HG03354 (cell line): Measurements from ENCODE around the gene FREM1.

Experiments used
- ATAC-seq: cut with Tn5 transposase; IDR thresholded peaks from one replicate; pipeline ENCODE4 v1.9.1; 2021; ENCODE audit warnings: mild to moderate bottlenecking; ENCODE audit not compliant: unreplicated experiment, poor library complexity, severe bottlenecking

FREM1 gene

GRCh38 chr9:14911046-14911445, 818 bp upstream of the FREM1 start:
- no peak for ATAC-seq

- no peak for ATAC-seq
These were observed 647 bp downstream of the FREM1 start for GRCh38 chr9:14909601-14909960.

DNA sequence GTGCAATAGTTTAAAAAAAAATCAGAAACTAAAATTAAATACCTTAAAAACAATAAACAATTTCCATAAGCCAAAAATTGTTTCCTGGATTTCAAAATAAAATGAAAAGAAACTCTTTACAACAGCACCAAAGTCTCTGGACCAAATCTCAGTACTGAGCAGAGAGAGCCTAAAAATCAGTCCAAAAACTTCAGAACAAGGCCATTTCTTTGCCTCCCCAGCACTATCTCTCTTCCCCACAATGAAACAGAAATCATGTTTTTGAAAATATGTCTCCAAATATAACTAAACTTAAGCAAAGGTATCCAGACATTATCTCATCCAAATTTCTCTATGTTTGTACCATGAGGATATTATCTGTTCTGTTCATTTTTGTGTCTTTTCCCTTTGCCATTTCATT, 1.0 kb downstream of the FREM1 start:
- no peak for ATAC-seq

GRCh38 chr9:14908295-14909180, 1.7 kb downstream of the FREM1 start:
- peak; percentile 55 for ATAC-seq

DNA sequence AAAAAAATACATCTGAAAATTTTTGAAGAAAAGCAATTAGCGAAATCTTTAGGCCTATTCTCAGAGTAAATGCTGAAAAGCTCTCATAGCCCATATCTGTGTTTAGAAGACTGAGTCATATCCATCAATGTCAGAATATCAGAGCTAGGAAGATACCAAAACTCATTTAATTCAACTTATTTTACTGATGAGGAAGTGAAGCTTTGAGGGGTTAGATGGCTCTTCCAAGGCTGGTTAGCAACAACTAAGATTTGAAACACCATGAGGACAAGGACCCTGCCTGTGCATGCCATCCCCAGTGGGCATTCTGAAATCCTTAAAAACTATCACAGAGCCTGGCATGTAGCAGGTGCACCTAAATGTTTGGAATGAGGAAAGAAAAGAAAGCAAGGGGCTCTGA, 2.5 kb downstream of the FREM1 start:
- ATAC-seq, result no peak

DNA sequence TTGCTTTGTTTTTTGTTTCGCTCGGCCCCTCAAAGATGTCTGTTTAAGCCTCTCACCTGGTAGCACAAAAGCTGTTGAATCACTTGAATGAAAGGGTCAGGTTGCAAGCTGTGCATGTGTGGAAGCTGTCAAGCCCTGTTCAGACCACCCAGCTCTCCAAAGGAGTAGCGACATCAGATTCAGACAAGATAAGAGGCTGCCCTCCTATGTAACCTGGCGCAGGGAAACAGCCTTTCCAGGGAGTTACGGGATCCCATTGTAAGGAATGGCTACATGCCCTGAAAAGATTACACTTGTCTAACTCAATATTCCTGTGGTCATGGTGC, 2.9 kb downstream of the FREM1 start:
- ATAC-seq, result no peak

- no peak for ATAC-seq
These were observed 3.4 kb downstream of the FREM1 start for GRCh38 chr9:14906644-14907359.

- ATAC-seq, result no peak
These were observed 4.2 kb downstream of the FREM1 start for GRCh38 chr9:14906000-14906399.

DNA sequence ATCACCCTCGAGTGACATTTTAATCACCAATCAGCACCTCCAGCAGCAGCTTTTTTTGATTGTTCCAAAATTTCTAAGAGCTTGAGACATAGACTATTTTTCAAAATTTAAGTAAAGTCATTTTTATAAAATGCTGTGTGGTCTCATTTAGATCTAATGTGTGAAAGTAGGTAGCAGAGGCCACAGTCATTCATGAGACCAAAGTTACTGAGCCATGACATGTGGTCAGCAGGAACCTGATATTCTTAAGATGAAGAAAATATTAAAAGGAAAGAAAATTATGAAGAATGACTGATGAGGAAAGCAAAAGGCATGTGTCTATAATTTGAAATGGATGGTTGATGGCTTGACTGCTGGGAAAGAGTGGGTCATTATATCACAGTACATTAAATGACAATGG, 7.2 kb downstream of the FREM1 start:
- no peak for ATAC-seq

- no peak for ATAC-seq
These were observed 7.7 kb downstream of the FREM1 start for GRCh38 chr9:14902561-14902960.

DNA sequence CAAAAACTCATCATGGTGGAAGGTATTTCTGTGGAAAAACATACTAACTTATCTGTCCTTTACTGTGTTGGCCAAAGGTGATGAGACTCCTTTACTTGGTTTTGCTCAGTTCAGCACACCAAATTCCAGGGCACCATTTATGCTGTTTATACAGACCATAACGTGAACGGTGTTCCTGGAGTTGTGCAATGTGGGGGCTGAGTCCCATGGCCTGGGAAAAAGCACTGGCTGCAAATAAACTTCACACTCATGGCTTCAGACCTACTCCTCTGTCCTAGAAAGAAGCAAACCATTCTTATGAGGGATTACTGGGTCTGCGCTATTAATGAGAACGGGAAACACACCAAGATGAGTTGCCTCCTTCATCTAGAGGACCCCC, 10.4 kb downstream of the FREM1 start:
- ATAC-seq, result no peak

- no peak for ATAC-seq
These were observed 11.0 kb downstream of the FREM1 start for GRCh38 chr9:14899042-14899814.

DNA sequence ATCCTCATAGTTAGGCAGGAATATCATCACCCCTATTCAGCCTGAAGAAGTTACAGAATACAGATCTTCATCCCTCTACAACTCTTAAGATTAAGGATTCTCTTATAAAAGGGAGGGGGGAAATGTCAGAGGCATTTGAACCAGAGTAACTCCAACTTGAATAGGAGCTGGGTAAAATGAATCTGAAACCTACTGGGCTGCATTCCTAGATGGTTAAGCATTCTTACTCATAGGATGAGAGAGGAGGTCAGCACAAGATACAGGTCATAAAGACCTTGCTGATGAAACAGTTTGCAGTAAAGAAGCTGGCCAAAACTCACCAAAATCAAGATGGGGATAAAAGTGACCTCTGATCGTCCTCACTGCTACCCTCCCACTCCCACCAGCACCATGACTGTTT, 14.4 kb downstream of the FREM1 start:
- ATAC-seq, result no peak

DNA sequence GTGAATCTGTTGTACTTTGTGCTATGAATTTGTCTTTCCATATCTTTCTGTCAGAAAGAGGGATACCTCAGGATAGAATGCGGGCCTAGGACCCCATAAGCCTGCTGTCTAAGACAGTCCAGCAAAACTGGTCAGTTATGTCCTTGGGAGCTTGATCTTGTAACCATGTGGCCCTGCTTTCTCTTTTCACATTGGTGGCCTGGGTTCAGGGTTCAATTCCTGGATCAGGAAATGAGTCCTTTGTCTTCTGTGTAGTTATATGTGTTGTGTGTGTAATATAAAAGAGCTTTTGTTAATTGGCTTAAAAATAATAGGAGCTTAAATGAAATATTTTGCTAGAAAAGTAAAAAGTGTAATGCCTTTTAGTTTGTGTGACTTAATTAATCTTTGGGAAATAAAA, 16.9 kb downstream of the FREM1 start:
- ATAC-seq, result no peak

GRCh38 chr9:14891332-14891731, 18.9 kb downstream of the FREM1 start:
- ATAC-seq, result no peak

- no peak for ATAC-seq
These were observed 20.8 kb downstream of the FREM1 start for GRCh38 chr9:14889451-14889850.

GRCh38 chr9:14888875-14889274, 21.4 kb downstream of the FREM1 start:
- ATAC-seq, result no peak

DNA sequence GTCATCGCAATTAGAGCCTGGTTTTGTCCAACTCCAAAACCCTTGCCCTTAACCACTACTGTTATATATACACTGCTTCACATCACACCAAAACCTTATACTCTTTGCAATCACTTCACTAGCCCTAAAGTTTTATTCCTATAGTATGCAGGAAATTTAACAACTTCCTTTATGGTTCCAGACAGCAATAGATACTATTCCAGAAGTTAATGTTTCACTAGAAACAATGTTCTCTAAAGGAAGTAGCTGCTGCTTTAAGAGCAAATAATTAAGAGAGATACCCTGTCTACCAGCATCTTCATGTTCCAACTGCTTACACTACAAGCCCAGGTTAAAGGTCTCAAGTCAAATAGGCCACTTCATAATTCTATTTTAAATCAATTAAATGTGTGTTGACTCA, 22.0 kb downstream of the FREM1 start:
- no peak for ATAC-seq

DNA sequence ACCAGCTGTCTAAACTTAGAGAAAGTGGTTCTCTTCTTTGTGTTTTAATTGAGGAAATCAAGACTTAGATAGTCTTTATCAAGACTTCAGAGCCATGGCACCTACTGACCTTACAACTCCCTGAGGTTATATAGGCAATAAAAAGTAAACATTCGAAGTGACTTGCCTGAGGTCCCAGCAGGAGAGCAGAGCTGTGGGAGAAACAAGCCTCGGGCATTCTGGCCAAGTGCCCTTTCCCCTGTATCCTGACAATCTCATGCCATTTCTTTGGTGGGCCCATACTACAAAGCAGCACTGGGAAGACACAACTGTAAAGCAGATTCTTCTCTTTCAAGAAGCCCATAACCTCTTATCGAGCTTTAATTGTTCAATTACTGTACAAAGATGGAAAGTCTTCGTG, 23.1 kb downstream of the FREM1 start:
- ATAC-seq, result no peak

DNA sequence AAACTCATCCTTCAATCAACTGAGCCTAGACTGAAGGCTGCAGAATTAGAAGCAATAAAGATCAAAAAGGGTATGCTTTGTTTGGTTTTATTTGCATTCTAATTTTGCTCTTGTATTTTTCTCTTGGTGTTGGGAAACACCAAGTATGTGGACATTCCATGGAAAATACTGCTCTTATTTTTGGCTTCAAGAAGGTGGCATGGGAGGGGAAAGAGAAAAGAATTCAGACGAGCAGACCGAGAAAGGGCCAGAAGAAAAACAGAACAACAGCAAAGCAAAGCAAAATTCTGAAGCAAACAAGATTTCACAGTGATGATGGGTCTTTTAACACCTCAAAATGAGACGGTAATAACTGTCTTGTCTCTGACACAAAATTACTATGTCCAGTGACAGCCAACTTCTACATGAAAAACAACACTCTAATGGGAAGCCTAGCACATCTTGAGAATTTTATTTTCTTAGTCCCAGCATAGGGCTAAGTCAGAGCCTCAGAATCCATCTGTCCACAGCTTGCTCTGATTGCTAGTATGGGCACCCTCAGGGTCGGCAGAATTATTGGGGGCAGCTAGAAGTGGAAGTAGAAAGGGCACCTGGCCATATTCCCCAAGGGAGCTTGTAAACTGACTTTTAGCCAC, 26.8 kb downstream of the FREM1 start:
- ATAC-seq, result no peak
